Stimulated activated naive CD4-positive, alpha-beta T cell (primary cell): ENCODE measurements around the gene FAM43B.
"Not testable (repeated sequence)": the region's sequence is repeated elsewhere in the genome, so short reads cannot be mapped to it uniquely, and the experiment has no call there.

ENCODE experiments used
- DNase-seq, 6 experiments: peaks; one replicate each; lab custom pipeline; 2025; lab: John Stamatoyannopoulos, UW

The FAM43B gene

GRCh38 chr1:20551945-20552727, at the start of gene FAM43B:
Gene FAM43B (plus strand): TSS chr1:20552573. CDS start chr1:20552974, 401 bp downstream.
- no peak for DNase-seq

GRCh38 chr1:20505488-20505887, 46.9 kb upstream of the FAM43B start:
- no peak for DNase-seq

- DNase-seq, result no peak
Measured at GRCh38 chr1:20507248-20507563, 45.2 kb upstream of the FAM43B start.

GRCh38 chr1:20507564-20508410, 44.6 kb upstream of the FAM43B start, which contains the start of gene MUL1:
Gene MUL1 (minus strand): TSS chr1:20508151. CDS start chr1:20508024, 127 bp downstream.
- peak; percentile 79 to 90 (median 85) for DNase-seq

GRCh38 chr1:20508411-20508771, 44.0 kb upstream of the FAM43B start:
- DNase-seq, result no peak

- DNase-seq, result no peak
Measured at GRCh38 chr1:20511518-20512428, 40.6 kb upstream of the FAM43B start.

- DNase-seq, result not testable (repeated sequence)
Measured at GRCh38 chr1:20519609-20520262, 32.6 kb upstream of the FAM43B start.

GRCh38 chr1:20521960-20522861, 30.2 kb upstream of the FAM43B start:
- peak; percentile 21 to 64 (median 45) for DNase-seq

- DNase-seq, result no peak
Measured at GRCh38 chr1:20526267-20526666, 26.1 kb upstream of the FAM43B start.

GRCh38 chr1:20528221-20528620, 24.2 kb upstream of the FAM43B start:
- no peak for DNase-seq

GRCh38 chr1:20530306-20530705, 22.1 kb upstream of the FAM43B start:
- DNase-seq, result no peak

- DNase-seq, result no peak
Measured at GRCh38 chr1:20530901-20531300, 21.5 kb upstream of the FAM43B start.

GRCh38 chr1:20533635-20534034, 18.7 kb upstream of the FAM43B start:
- DNase-seq, result no peak

GRCh38 chr1:20534659-20535417, 17.5 kb upstream of the FAM43B start:
- no peak for DNase-seq

GRCh38 chr1:20538227-20538626, 14.1 kb upstream of the FAM43B start:
- no peak for DNase-seq

GRCh38 chr1:20538760-20539551, 13.4 kb upstream of the FAM43B start:
- DNase-seq, result no peak

- no peak for DNase-seq
Measured at GRCh38 chr1:20540281-20540680, 12.1 kb upstream of the FAM43B start.

GRCh38 chr1:20546637-20547036, 5.7 kb upstream of the FAM43B start:
- DNase-seq, result no peak

GRCh38 chr1:20551161-20551560, 1.2 kb upstream of the FAM43B start:
- no peak for DNase-seq
